CD4-positive, alpha-beta memory T cell (primary cell): ENCODE measurements around the gene PLXND1. TPM values are rescaled to one million over a fixed set of nuclear protein-coding genes. Genes with fewer than 3 reads are reported as not detected.

Experiments
- CTCF ChIA-PET: fragments of 350-600 bp; sonication (Branson Sonifier 250); formaldehyde crosslinking; loops from one replicate; lab custom pipeline; 2021; ENCODE audit warnings: inconsistent platforms; ENCODE audit not compliant: partially characterized antibody; lab: Charles Lee
- POLR2A ChIA-PET: fragments of 350-600 bp; sonication (Branson Sonifier 250); formaldehyde crosslinking; loops from one replicate; lab custom pipeline; 2021; ENCODE audit not compliant: partially characterized antibody; lab: Charles Lee
- DNase-seq, 5 donors: peaks; one replicate each; pipeline versions ENCODE4 v3.0.0 to v3.0.0-alpha.2; 2020 to 2022; ENCODE audit warnings: mixed read lengths in 1 of 5
- H3K27ac ChIP-seq: one replicate; pipeline ENCODE4 v1.7.0; 2013; ENCODE audit warnings: low read depth, low read length
- H3K27me3 ChIP-seq: 2 replicates; pipeline ENCODE4 v1.7.0; 2013; ENCODE audit warnings: mild to moderate bottlenecking, low read length, moderate library complexity; ENCODE audit not compliant: insufficient read depth
- H3K36me3 ChIP-seq: 2 replicates; pipeline ENCODE4 v1.7.0; 2013; ENCODE audit warnings: mild to moderate bottlenecking, low read length, moderate library complexity; ENCODE audit not compliant: insufficient read depth
- H3K4me1 ChIP-seq: 2 replicates; pipeline ENCODE4 v1.7.0; 2013; ENCODE audit warnings: mild to moderate bottlenecking, low read length, moderate library complexity; ENCODE audit not compliant: insufficient read depth
- H3K4me3 ChIP-seq, 2 donors: one replicate each; pipeline ENCODE4 v1.7.0; 2013; ENCODE audit warnings: low read length in 2 of 2, mild to moderate bottlenecking in 1 of 2
- H3K9me3 ChIP-seq, 2 donors: one replicate each; pipeline ENCODE4 v1.7.0; 2013; ENCODE audit warnings: low read length in 2 of 2, control low read depth in 1 of 2; ENCODE audit not compliant: control insufficient read depth in 1 of 2
- H3K27ac Mint-ChIP-seq, 7 donors: one replicate each; pipeline ENCODE4 v1.8.0; 2020 to 2021; ENCODE audit warnings: mixed read lengths in 7 of 7, mild to moderate bottlenecking in 6 of 7, inconsistent platforms in 3 of 7, moderate library complexity in 3 of 7
- H3K27me3 Mint-ChIP-seq, 2 donors: one replicate each; pipeline ENCODE4 v1.8.0; 2020 to 2021; ENCODE audit warnings: mixed read lengths in 2 of 2
- H3K36me3 Mint-ChIP-seq, 2 donors: one replicate each; pipeline ENCODE4 v1.8.0; 2020 to 2021; ENCODE audit warnings: mixed read lengths in 2 of 2, inconsistent platforms in 1 of 2, mild to moderate bottlenecking in 1 of 2
- H3K4me1 Mint-ChIP-seq, 4 donors: one replicate each; pipeline ENCODE4 v1.8.0; 2020 to 2021; ENCODE audit warnings: mixed read lengths in 4 of 4, mild to moderate bottlenecking in 1 of 4
- H3K4me3 Mint-ChIP-seq, 8 donors: one replicate each; pipeline ENCODE4 v1.8.0; 2020 to 2021; ENCODE audit warnings: mixed read lengths in 8 of 8, mild to moderate bottlenecking in 7 of 8, moderate library complexity in 6 of 8, inconsistent platforms in 3 of 8
- H3K9me3 Mint-ChIP-seq, 8 donors: one replicate each; pipeline ENCODE4 v1.8.0; 2020 to 2021; ENCODE audit warnings: mixed read lengths in 8 of 8, mild to moderate bottlenecking in 5 of 8, inconsistent platforms in 3 of 8, moderate library complexity in 1 of 8
- intact Hi-C: fragments of 100-400 bp; cut with micrococcal nuclease; formaldehyde crosslinking; loops from one replicate; pipeline ENCODE4 v1.15.1; 2023
- polyA plus RNA-seq, 2 donors: library from polyadenylated mRNA; unstranded; fragments of 300-500 nt; fragmentation: Illumina TruSeq; gene quantifications; one replicate each; pipeline ENCODE4 v1.2.3, GENCODE V29; 2021
- total RNA-seq, 2 experiments: library from RNA; stranded (reverse); gene quantifications; one replicate each; pipeline ENCODE4 v1.2.3, GENCODE V29; 2021

PLXND1 gene
- total and polyA plus RNA-seq, 4 experiments from 2014 or later, result 0.03 to 72.5 (median 40.1) TPM

DNA sequence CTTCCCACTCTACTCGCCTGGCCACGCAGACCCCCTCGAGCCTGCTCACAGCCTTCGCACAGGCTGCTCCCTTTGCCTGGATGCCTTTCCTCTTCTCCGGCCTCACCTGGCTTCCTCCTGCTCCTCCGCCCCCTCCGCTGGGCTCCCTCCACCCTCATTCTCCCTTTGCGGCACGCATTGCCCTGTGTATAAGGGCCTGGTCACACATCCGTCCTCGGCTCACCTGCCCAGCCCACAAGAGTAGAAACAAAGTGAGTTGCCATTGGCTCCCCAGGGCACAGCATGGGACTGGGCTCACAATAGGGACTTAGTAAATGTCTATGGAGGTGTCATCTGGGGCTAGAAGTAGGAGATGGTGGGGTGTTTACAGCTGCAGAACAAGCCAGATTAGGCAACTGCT, 4.2 kb downstream of the PLXND1 start:
- no peak overlapping the region for H3K27ac Mint-ChIP-seq
- intact Hi-C loops, result loop anchor here (10.0 kb wide), 1 partner anchor 48 kb away; no protein-coding TSS in a partner anchor

DNA sequence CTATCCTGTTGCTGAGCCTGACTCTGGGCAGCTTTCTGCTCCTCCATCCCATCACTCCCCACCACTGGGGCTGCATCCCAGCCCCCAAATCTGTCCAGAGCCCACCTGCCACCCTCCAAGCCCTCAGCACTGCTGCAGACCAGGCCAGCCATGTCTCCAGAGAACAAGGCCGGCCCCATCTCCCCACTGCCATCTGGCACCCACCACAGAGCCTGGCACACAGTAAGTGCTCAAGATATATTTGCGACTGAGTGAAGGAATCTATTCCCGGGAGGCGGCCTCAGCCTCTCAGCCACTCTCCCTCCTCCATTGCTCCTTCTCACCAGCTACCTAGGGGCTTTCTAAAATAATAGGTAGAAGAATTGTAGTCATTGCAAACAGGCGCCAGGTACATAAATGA, 4.8 kb downstream of the PLXND1 start:
- H3K27me3 Mint-ChIP-seq, result peaks cover 0 to 4% of the 10 kb centered on the region in 2 donors
- H3K27ac Mint-ChIP-seq, result peak overlapping the region in 3 of 7 donors; percentile 42 to 74 (median 44)
- Histone ChIP-seq H3K4me3 (no peak overlapping the region), H3K9me3 (no peaks in the 10 kb centered on the region), H3K27me3 (no peaks in the 10 kb centered on the region), H3K36me3 (no peaks in the 10 kb centered on the region), H3K4me1 (peaks cover 16% of the 10 kb centered on the region), H3K27ac (no peak overlapping the region)
- POLR2A ChIA-PET, result interaction anchor here (7.7 kb wide), 1 partner anchor 25 kb away, joined by 154 read pairs; no protein-coding TSS in a partner anchor
- intact Hi-C loops, result loop anchor here (10.0 kb wide), 1 partner anchor 47 kb away; no protein-coding TSS in a partner anchor
- DNase-seq, result no peak
- peaks cover 0 to 3% of the 10 kb centered on the region in 2 donors for H3K36me3 Mint-ChIP-seq
- H3K4me3 Mint-ChIP-seq, result no peak overlapping the region
- H3K4me1 Mint-ChIP-seq, result peaks cover 18 to 56% (median 37%) of the 10 kb centered on the region in 4 donors
- CTCF ChIA-PET, result no interaction called here
- no peaks in the 10 kb centered on the region for H3K9me3 Mint-ChIP-seq

More for the DNA sequence above, 4.2 kb downstream of the PLXND1 start:
- Mint-ChIP-seq H3K4me3 (peak overlapping the region in 1 of 8 donors; percentile 51), H3K9me3 (no peaks in the 10 kb centered on the region), H3K27me3 (peaks cover 0 to 4% of the 10 kb centered on the region in 2 donors), H3K4me1 (peaks cover 21 to 59% (median 39%) of the 10 kb centered on the region in 4 donors), H3K36me3 (peaks cover 0 to 3% of the 10 kb centered on the region in 2 donors)
- CTCF ChIA-PET, result interaction anchor here (1.6 kb wide), 1 partner anchor 112 kb away, joined by 7 read pairs; no protein-coding TSS in a partner anchor
- H3K4me1 ChIP-seq, result peaks cover 20% of the 10 kb centered on the region
- no peaks in the 10 kb centered on the region for H3K27me3 ChIP-seq
- DNase-seq, result no peak
- POLR2A ChIA-PET, result interaction anchor here (7.3 to 7.7 kb wide), 2 partner anchors 7 to 25 kb away, joined by 83 to 154 read pairs; no protein-coding TSS in a partner anchor
- H3K9me3 ChIP-seq, result no peaks in the 10 kb centered on the region
- no peak overlapping the region for H3K27ac ChIP-seq
- no peaks in the 10 kb centered on the region for H3K36me3 ChIP-seq
- no peak overlapping the region for H3K4me3 ChIP-seq

DNA sequence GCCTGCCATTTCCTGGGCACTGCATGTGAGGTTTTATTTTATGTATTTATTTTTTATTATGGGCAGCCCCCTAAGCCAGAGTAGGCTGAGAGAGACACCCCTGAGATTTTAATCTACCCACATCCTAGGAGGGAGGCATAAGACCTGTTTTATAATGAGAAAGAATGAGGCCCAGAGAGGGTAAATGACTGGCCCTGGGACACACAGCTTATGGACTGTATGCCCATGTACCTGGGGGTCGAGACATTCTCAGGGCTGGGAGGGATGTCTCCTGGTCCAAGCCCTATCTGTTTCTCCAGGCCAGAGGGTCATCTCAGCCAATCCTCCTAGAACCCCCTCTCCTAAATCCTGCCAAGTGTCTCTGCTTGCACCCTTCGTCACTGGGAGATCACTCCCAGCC, 6.1 kb downstream of the PLXND1 start:
- no peaks in the 10 kb centered on the region for H3K9me3 Mint-ChIP-seq
- H3K4me1 Mint-ChIP-seq, result peaks cover 15 to 56% (median 37%) of the 10 kb centered on the region in 4 donors
- intact Hi-C loops, result loop anchor here (10.0 kb wide), 1 partner anchor 46 kb away; no protein-coding TSS in a partner anchor
- H3K27me3 Mint-ChIP-seq, result peaks cover 0 to 2% of the 10 kb centered on the region in 2 donors
- DNase-seq, result no peak
- H3K4me3 Mint-ChIP-seq, result no peak overlapping the region
- POLR2A ChIA-PET, result interaction anchor here (1.4 to 1.5 kb wide), 2 partner anchors 23 to 89 kb away, joined by 5 to 8 read pairs; no protein-coding TSS in a partner anchor
- no peaks in the 10 kb centered on the region for H3K36me3 Mint-ChIP-seq
- Histone ChIP-seq H3K36me3 (no peaks in the 10 kb centered on the region), H3K4me3 (no peak overlapping the region), H3K27me3 (no peaks in the 10 kb centered on the region), H3K9me3 (no peaks in the 10 kb centered on the region), H3K27ac (no peak overlapping the region), H3K4me1 (peaks cover 17% of the 10 kb centered on the region)
- CTCF ChIA-PET, result interaction anchor here (1.2 kb wide), 1 partner anchor 23 kb away, joined by 4 read pairs; no protein-coding TSS in a partner anchor
- peak overlapping the region in 2 of 7 donors; percentile 18 to 80 for H3K27ac Mint-ChIP-seq

DNA sequence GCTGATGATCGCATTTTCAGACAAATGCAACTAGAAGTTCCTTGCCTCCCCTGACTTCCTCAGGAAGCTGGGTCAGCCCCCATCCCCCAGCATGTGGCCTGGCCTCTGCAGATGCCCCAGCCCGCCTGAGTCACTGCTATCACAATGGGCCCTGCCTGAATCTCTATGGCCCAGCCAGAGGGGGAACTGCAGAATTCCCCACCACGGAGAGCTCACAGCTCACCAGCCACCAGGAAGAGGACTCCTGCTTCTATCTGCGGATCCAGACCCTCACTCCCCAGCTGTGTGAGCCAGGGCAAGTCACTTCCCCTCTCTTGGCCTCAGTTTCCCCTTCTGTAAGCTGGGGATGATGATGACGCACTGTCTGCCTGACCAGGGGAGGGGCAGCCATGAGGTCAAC, 6.9 kb downstream of the PLXND1 start:
- Mint-ChIP-seq H3K4me1 (peaks cover 13 to 59% (median 34%) of the 10 kb centered on the region in 4 donors), H3K27ac (no peak overlapping the region), H3K4me3 (no peak overlapping the region), H3K36me3 (no peaks in the 10 kb centered on the region), H3K27me3 (peaks cover 0 to 2% of the 10 kb centered on the region in 2 donors), H3K9me3 (no peaks in the 10 kb centered on the region)
- no peak overlapping the region for H3K27ac ChIP-seq
- ChIA-PET POLR2A (interaction anchor here (1.5 kb wide), 1 partner anchor 23 kb away, joined by 8 read pairs; no protein-coding TSS in a partner anchor), CTCF (interaction anchor here (1.2 kb wide), 1 partner anchor 22 kb away, joined by 4 read pairs; no protein-coding TSS in a partner anchor)
- DNase-seq, result no peak
- peaks cover 21% of the 10 kb centered on the region for H3K4me1 ChIP-seq
- no peaks in the 10 kb centered on the region for H3K9me3 ChIP-seq
- H3K4me3 ChIP-seq, result no peak overlapping the region
- no peaks in the 10 kb centered on the region for H3K36me3 ChIP-seq
- no peaks in the 10 kb centered on the region for H3K27me3 ChIP-seq
- intact Hi-C loops, result loop anchor here (10.0 kb wide), 1 partner anchor 45 kb away; no protein-coding TSS in a partner anchor

DNA sequence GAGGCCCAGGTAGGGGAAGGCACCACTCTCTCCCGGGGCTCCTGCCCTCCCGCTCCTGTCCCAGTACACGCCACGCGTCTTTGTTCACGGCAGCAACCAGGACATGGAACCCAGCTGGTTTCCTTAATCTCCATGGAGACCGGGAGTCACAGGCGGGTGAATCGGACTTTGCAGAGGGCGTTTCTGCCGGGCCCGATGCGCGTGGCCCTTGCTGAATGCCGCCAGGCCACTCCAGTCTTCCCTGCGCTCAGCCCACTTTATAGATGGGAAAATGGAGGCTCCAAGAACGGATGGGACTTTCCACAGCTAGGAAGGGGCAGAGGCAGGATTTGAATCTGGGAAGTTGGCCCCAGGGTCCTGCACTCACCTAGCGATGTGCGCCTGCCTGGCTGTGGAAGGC, 7.4 kb downstream of the PLXND1 start:
- DNase-seq, result no peak
- ChIA-PET POLR2A (no interaction called here), CTCF (interaction anchor here (1.2 kb wide), 1 partner anchor 22 kb away, joined by 4 read pairs; no protein-coding TSS in a partner anchor)
- no peak overlapping the region for H3K4me3 Mint-ChIP-seq
- Histone ChIP-seq H3K4me1 (peaks cover 21% of the 10 kb centered on the region), H3K27ac (no peak overlapping the region), H3K36me3 (no peaks in the 10 kb centered on the region), H3K4me3 (no peak overlapping the region), H3K27me3 (no peaks in the 10 kb centered on the region), H3K9me3 (no peaks in the 10 kb centered on the region)
- H3K4me1 Mint-ChIP-seq, result peaks cover 14 to 59% (median 35%) of the 10 kb centered on the region in 4 donors
- intact Hi-C loops, result no loop called here
- no peaks in the 10 kb centered on the region for H3K36me3 Mint-ChIP-seq
- no peak overlapping the region for H3K27ac Mint-ChIP-seq
- peaks cover 0 to 2% of the 10 kb centered on the region in 2 donors for H3K27me3 Mint-ChIP-seq
- no peaks in the 10 kb centered on the region for H3K9me3 Mint-ChIP-seq

DNA sequence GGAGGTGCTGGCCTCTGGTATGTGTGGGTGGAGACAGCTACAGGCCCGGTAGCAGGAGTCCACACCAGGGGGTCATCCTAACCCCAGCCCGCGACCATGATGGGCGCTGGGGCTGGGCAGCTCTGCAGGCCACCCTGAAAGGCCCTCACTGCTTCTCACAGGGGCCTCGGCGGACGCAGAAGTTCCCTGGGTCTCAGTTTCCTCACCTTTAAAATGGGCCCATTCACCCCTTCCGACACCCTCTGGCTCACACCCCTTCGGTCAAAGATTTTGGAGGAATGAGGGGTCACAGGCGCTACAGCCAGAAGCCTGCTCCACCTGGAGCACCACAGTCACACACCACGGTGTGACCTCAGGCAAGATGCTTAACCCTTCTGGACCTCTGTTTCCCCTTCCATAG, 8.0 kb downstream of the PLXND1 start:
- H3K36me3 Mint-ChIP-seq, result no peaks in the 10 kb centered on the region
- H3K27me3 ChIP-seq, result no peaks in the 10 kb centered on the region
- H3K4me3 ChIP-seq, result no peak overlapping the region
- intact Hi-C loops, result no loop called here
- no peak for DNase-seq
- H3K27me3 Mint-ChIP-seq, result no peaks in the 10 kb centered on the region
- no peak overlapping the region for H3K27ac ChIP-seq
- H3K4me1 Mint-ChIP-seq, result peaks cover 17 to 59% (median 37%) of the 10 kb centered on the region in 4 donors
- H3K36me3 ChIP-seq, result no peaks in the 10 kb centered on the region
- ChIA-PET CTCF (no interaction called here), POLR2A (interaction anchor here (9.3 kb wide), 1 partner anchor 21 kb away, joined by 128 read pairs; no protein-coding TSS in a partner anchor)
- no peaks in the 10 kb centered on the region for H3K9me3 Mint-ChIP-seq
- no peaks in the 10 kb centered on the region for H3K9me3 ChIP-seq
- no peak overlapping the region for H3K4me3 Mint-ChIP-seq
- no peak overlapping the region for H3K27ac Mint-ChIP-seq
- H3K4me1 ChIP-seq, result peaks cover 21% of the 10 kb centered on the region

DNA sequence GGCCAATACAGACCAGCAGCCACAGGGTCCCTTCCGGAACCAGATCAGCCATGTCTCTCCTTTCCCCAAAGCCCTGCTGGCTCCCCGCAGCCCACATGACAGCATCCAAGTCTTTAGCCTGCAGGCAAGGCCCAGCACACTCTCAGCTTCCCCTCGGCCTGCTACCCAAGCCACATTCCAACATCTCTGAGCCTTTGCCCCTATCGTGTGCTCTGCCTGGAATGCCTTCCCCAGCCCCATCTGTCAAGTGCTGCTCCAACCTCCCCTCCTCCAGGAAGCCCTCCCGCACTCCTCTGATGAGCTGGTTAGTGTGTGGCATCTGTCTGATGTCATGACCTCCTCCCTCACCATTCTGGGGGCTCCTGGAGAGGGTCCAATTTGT, 8.5 kb downstream of the PLXND1 start:
- H3K4me3 Mint-ChIP-seq, result peak overlapping the region in 1 of 8 donors; percentile 7
- no peak for DNase-seq

More for the DNA sequence above, 8.5 kb downstream of the PLXND1 start:
- no peaks in the 10 kb centered on the region for H3K9me3 ChIP-seq
- H3K27me3 ChIP-seq, result no peaks in the 10 kb centered on the region
- no peak overlapping the region for H3K27ac ChIP-seq
- peaks cover 20 to 63% (median 41%) of the 10 kb centered on the region in 4 donors for H3K4me1 Mint-ChIP-seq
- H3K36me3 ChIP-seq, result no peaks in the 10 kb centered on the region
- no peaks in the 10 kb centered on the region for H3K27me3 Mint-ChIP-seq
- CTCF ChIA-PET, result no interaction called here
- peaks cover 24% of the 10 kb centered on the region for H3K4me1 ChIP-seq
- peak overlapping the region in 3 of 7 donors; percentile 8 to 32 (median 32) for H3K27ac Mint-ChIP-seq
- POLR2A ChIA-PET, result interaction anchor here (6.1 to 9.3 kb wide), 2 partner anchors 8 to 20 kb away, joined by 83 to 128 read pairs; partner anchors contain the start of gene PLXND1
- intact Hi-C loops, result no loop called here
- no peak overlapping the region for H3K4me3 ChIP-seq
- H3K36me3 Mint-ChIP-seq, result no peaks in the 10 kb centered on the region
- no peaks in the 10 kb centered on the region for H3K9me3 Mint-ChIP-seq
